Neural cell (in vitro differentiated cells): ENCODE results near the gene FN3KRP. TPM values are rescaled to one million over a fixed set of nuclear protein-coding genes. Genes with fewer than 3 reads are reported as not detected.
"Not testable (repeated sequence)": the region's sequence is repeated elsewhere in the genome, so short reads cannot be mapped to it uniquely, and the experiment has no call there.

Experiments
- H2AFZ ChIP-seq: fragments of 200-600, 300-800 bp; sonication (generic), shearing (Covaris generic); 2 replicates; pipeline ENCODE4 v1.6.0; 2014; ENCODE audit warnings: low read depth, mild to moderate bottlenecking, antibody characterized with exemption, low read length, moderate library complexity
- H3F3A ChIP-seq: fragments of 200-600 bp; shearing (Covaris generic); 2 replicates; pipeline ENCODE4 v1.6.1; 2016; ENCODE audit warnings: mild to moderate bottlenecking, moderate library complexity, mixed read lengths, antibody characterized with exemption, low read length; ENCODE audit not compliant: insufficient read depth, poor library complexity, severe bottlenecking
- H3K27ac ChIP-seq: fragments of 200-600, 300-800 bp; sonication (generic), shearing (Covaris generic); 2 replicates; pipeline ENCODE4 v1.5.1; 2014; ENCODE audit warnings: mild to moderate bottlenecking, low read length, moderate library complexity
- H3K27me3 ChIP-seq: fragments of 300-800, 200-600 bp; sonication (generic), shearing (Covaris generic); 2 replicates; pipeline ENCODE4 v1.6.0; 2014; ENCODE audit warnings: mild to moderate bottlenecking, low read depth, low read length, moderate library complexity; ENCODE audit not compliant: insufficient read depth
- H3K36me3 ChIP-seq: fragments of 300-800, 200-600 bp; sonication (generic), shearing (Covaris generic); 2 replicates; pipeline ENCODE4 v1.5.1; 2014; ENCODE audit warnings: mild to moderate bottlenecking, antibody characterized with exemption, low read length, moderate library complexity; ENCODE audit not compliant: insufficient read depth
- H3K4me2 ChIP-seq: fragments of 300-800, 200-600 bp; sonication (generic), shearing (Covaris generic); 2 replicates; pipeline ENCODE4 v1.6.0; 2014; ENCODE audit warnings: mild to moderate bottlenecking, low read length
- H3K4me3 ChIP-seq: fragments of 300-800, 200-600 bp; sonication (generic), shearing (Covaris generic); 2 replicates; pipeline ENCODE4 v1.5.1; 2014; ENCODE audit warnings: mild to moderate bottlenecking, low read length, moderate library complexity
- H3K79me2 ChIP-seq: fragments of 200-600 bp; shearing (Covaris generic); replicated peaks from 2 replicates; pipeline ENCODE4 v1.6.0; 2014; ENCODE audit warnings: mild to moderate bottlenecking, low read length, moderate library complexity; ENCODE audit not compliant: insufficient read depth
- H3K9ac ChIP-seq: fragments of 300-800, 200-600 bp; sonication (generic), shearing (Covaris generic); 2 replicates; pipeline ENCODE4 v1.6.1; 2016; ENCODE audit warnings: mild to moderate bottlenecking, low read length, mixed read lengths
- H3K9me2 ChIP-seq: fragments of 200-600 bp; shearing (Covaris generic); 2 replicates; pipeline ENCODE4 v1.6.1; 2016; ENCODE audit warnings: mild to moderate bottlenecking, low read length, mixed read lengths; ENCODE audit not compliant: insufficient read depth
- H3K9me3 ChIP-seq: fragments of 200-600, 300-800 bp; sonication (generic), shearing (Covaris generic); 2 replicates; pipeline ENCODE4 v1.6.1; 2016; ENCODE audit warnings: mild to moderate bottlenecking, mixed run types, low read length, moderate library complexity, mixed read lengths
- H4K20me1 ChIP-seq: fragments of 200-600 bp; shearing (Covaris generic); 2 replicates; pipeline ENCODE4 v1.6.1; 2016; ENCODE audit warnings: mild to moderate bottlenecking, mixed run types; ENCODE audit not compliant: insufficient read depth
- EP300 ChIP-seq: fragments of 450-650 bp; conservative IDR thresholded peaks from 2 replicates; pipeline ENCODE4 v1.6.1; 2014; ENCODE audit warnings: antibody characterized with exemption, mild to moderate bottlenecking, moderate library complexity; ENCODE audit not compliant: poor library complexity, severe bottlenecking
- EZH2 ChIP-seq: fragments of 200-600, 300-800 bp; shearing (Covaris generic), sonication (generic); IDR thresholded peaks from 2 replicates; pipeline ENCODE4 v1.6.1; 2014; ENCODE audit warnings: antibody characterized with exemption, low read length, borderline replicate concordance, mild to moderate bottlenecking; ENCODE audit not compliant: insufficient read depth, poor library complexity, severe bottlenecking
- MXI1 ChIP-seq: fragments of 450-650 bp; conservative IDR thresholded peaks from 2 replicates; pipeline ENCODE4 v1.6.1; 2014; ENCODE audit warnings: antibody characterized with exemption, mild to moderate bottlenecking; ENCODE audit not compliant: poor library complexity, severe bottlenecking
- POLR2AphosphoS5 ChIP-seq: IDR thresholded peaks from 2 replicates; pipeline ENCODE4 v1.6.1; 2012
- RAD21 ChIP-seq: fragments of 450-650 bp; conservative IDR thresholded peaks from 2 replicates; pipeline ENCODE4 v1.6.1; 2014; ENCODE audit warnings: antibody characterized with exemption, mild to moderate bottlenecking, moderate library complexity
- SMC3 ChIP-seq: fragments of 450-650 bp; conservative IDR thresholded peaks from 2 replicates; pipeline ENCODE4 v1.6.1; 2014; ENCODE audit warnings: antibody characterized with exemption, mild to moderate bottlenecking, moderate library complexity; ENCODE audit not compliant: poor library complexity
- TAF1 ChIP-seq: IDR thresholded peaks from 2 replicates; pipeline ENCODE4 v1.6.1; 2012; ENCODE audit warnings: low read depth
- polyA plus RNA-seq: library from polyadenylated mRNA; depleted of rRNA; stranded (reverse); fragments of >200 nt; gene quantifications from 2 replicates; pipeline ENCODE4 v1.2.3, GENCODE V29; 2014
- TF ChIP-seq, protein P1 (sequence below): fragments of 450-650 bp; IDR thresholded peaks from 2 replicates; pipeline ENCODE4 v1.5.1; 2014; ENCODE audit warnings: antibody characterized with exemption, mild to moderate bottlenecking, moderate library complexity; ENCODE audit not compliant: poor library complexity, severe bottlenecking
- TF ChIP-seq, protein P2 (sequence below): IDR thresholded peaks from 2 replicates; pipeline ENCODE4 v1.6.1; 2012; ENCODE audit warnings: borderline replicate concordance

FN3KRP gene
- polyA plus RNA-seq, 1 donor from 2014 or later = 32.7 TPM

DNA sequence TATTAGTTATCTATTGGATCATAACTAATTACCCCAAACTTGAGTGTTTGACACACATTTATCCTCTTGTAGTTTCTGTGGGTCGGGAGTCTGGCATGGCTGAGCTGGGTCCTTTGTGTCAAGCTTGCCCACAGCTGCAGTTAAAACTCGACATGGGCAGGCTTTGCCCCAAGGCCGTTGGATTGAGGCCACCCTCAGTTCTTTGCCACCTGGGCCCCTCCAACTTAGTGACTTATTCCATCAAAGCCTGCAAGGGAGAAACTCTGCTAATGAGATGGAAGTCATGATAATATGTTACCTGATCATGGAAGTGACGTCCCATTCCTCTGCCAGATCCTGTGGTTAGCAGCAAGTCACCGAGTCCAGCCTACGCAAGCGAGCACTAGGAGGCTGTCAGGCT, 52.5 kb downstream of the FN3KRP start:
- Histone ChIP-seq H3K27ac (no peak overlapping the region), H4K20me1 (no peaks in the 10 kb centered on the region), H3K9ac (no peak overlapping the region), H3K9me2 (no peaks in the 10 kb centered on the region), H2AFZ (no peak overlapping the region), H3K4me2 (no peak overlapping the region), H3K9me3 (no peaks in the 10 kb centered on the region), H3K36me3 (peaks cover 10% of the 10 kb centered on the region), H3K79me2 (no peaks in the 10 kb centered on the region), H3K4me3 (no peak overlapping the region), H3K27me3 (no peaks in the 10 kb centered on the region), H3F3A (no peaks in the 10 kb centered on the region)
- no peak for TF ChIP-seq POLR2AphosphoS5
- no peak for TF ChIP-seq MXI1
- TF ChIP-seq, protein P1, sequence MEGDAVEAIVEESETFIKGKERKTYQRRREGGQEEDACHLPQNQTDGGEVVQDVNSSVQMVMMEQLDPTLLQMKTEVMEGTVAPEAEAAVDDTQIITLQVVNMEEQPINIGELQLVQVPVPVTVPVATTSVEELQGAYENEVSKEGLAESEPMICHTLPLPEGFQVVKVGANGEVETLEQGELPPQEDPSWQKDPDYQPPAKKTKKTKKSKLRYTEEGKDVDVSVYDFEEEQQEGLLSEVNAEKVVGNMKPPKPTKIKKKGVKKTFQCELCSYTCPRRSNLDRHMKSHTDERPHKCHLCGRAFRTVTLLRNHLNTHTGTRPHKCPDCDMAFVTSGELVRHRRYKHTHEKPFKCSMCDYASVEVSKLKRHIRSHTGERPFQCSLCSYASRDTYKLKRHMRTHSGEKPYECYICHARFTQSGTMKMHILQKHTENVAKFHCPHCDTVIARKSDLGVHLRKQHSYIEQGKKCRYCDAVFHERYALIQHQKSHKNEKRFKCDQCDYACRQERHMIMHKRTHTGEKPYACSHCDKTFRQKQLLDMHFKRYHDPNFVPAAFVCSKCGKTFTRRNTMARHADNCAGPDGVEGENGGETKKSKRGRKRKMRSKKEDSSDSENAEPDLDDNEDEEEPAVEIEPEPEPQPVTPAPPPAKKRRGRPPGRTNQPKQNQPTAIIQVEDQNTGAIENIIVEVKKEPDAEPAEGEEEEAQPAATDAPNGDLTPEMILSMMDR = no peak
- no peak for TF ChIP-seq SMC3
- no peak for TF ChIP-seq RAD21
- TF ChIP-seq TAF1 = no peak
- no peak for TF ChIP-seq EP300
- TF ChIP-seq, protein P2, sequence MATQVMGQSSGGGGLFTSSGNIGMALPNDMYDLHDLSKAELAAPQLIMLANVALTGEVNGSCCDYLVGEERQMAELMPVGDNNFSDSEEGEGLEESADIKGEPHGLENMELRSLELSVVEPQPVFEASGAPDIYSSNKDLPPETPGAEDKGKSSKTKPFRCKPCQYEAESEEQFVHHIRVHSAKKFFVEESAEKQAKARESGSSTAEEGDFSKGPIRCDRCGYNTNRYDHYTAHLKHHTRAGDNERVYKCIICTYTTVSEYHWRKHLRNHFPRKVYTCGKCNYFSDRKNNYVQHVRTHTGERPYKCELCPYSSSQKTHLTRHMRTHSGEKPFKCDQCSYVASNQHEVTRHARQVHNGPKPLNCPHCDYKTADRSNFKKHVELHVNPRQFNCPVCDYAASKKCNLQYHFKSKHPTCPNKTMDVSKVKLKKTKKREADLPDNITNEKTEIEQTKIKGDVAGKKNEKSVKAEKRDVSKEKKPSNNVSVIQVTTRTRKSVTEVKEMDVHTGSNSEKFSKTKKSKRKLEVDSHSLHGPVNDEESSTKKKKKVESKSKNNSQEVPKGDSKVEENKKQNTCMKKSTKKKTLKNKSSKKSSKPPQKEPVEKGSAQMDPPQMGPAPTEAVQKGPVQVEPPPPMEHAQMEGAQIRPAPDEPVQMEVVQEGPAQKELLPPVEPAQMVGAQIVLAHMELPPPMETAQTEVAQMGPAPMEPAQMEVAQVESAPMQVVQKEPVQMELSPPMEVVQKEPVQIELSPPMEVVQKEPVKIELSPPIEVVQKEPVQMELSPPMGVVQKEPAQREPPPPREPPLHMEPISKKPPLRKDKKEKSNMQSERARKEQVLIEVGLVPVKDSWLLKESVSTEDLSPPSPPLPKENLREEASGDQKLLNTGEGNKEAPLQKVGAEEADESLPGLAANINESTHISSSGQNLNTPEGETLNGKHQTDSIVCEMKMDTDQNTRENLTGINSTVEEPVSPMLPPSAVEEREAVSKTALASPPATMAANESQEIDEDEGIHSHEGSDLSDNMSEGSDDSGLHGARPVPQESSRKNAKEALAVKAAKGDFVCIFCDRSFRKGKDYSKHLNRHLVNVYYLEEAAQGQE = no peak
- no peak for TF ChIP-seq EZH2

DNA sequence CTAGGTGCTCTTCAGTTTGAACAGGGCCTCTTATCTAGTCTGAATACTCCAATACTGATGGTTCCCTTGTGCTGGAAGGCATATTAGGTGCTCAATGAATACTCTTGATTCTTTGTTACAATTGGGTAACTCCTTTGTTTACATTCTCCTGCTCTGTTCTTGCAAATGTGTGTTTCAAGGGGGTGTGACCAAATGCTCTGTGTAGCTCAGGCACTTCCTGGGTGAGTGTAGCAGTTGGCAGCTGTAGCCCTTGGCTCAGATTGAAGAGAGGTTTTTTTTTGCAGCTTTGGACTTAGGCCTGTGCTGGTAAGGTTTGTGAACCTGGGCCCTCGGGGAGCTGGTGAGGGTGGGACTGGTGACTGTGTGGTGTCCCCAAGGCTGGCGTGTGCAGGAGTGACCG, 55.5 kb downstream of the FN3KRP start:
- Histone ChIP-seq H3K9me3 (no peaks in the 10 kb centered on the region), H3K9ac (no peak overlapping the region), H3K27ac (no peak overlapping the region), H3K9me2 (no peaks in the 10 kb centered on the region), H2AFZ (no peak overlapping the region), H3K36me3 (peaks cover 10% of the 10 kb centered on the region), H3F3A (no peaks in the 10 kb centered on the region), H4K20me1 (no peaks in the 10 kb centered on the region), H3K4me3 (no peak overlapping the region), H3K4me2 (no peak overlapping the region), H3K79me2 (no peaks in the 10 kb centered on the region), H3K27me3 (no peaks in the 10 kb centered on the region)
- no peak for TF ChIP-seq TAF1
- no peak for TF ChIP-seq EZH2
- TF ChIP-seq EP300 = no peak
- TF ChIP-seq SMC3 = no peak
- TF ChIP-seq MXI1 = no peak
- TF ChIP-seq, protein P1 = no peak
- TF ChIP-seq POLR2AphosphoS5 = no peak
- TF ChIP-seq, protein P2 = no peak
- TF ChIP-seq RAD21 = no peak

DNA sequence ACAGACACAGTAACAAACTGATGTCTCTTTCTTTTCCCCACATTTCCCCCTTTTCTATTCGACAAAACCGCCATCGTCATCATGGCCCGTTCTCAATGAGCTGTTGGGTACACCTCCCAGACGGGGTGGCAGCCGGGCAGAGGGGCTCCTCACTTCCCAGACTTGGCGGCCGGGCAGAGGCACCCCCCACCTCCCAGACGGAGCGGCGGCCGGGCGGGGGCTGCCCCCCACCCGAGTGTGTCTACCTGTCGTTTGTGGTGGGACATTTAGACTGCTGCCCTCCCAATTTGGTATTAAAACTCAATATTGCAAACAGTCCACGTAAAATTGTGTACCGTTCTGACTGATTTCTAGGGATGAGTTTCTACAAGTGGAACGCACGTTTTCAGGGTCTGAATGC, 58.0 kb downstream of the FN3KRP start:
- not testable (repeated sequence) for H3K36me3 ChIP-seq, H3F3A ChIP-seq, H2AFZ ChIP-seq, H3K4me2 ChIP-seq, H3K9ac ChIP-seq, H3K4me3 ChIP-seq, H3K27ac ChIP-seq, H3K79me2 ChIP-seq, H3K9me2 ChIP-seq, H3K27me3 ChIP-seq, H3K9me3 ChIP-seq, H4K20me1 ChIP-seq
